DMS153 treated with DMSO at 0.1 percent for 48 hours (cell line): ENCODE results near the gene NUDT21.
"Not testable (repeated sequence)": the region's sequence is repeated elsewhere in the genome, so short reads cannot be mapped to it uniquely, and the experiment has no call there.

ENCODE experiments used
- DNase-seq: peaks from one replicate; lab custom pipeline; 2025; ENCODE audit not compliant: unreplicated experiment; lab: John Stamatoyannopoulos, UW

The NUDT21 gene

DNA sequence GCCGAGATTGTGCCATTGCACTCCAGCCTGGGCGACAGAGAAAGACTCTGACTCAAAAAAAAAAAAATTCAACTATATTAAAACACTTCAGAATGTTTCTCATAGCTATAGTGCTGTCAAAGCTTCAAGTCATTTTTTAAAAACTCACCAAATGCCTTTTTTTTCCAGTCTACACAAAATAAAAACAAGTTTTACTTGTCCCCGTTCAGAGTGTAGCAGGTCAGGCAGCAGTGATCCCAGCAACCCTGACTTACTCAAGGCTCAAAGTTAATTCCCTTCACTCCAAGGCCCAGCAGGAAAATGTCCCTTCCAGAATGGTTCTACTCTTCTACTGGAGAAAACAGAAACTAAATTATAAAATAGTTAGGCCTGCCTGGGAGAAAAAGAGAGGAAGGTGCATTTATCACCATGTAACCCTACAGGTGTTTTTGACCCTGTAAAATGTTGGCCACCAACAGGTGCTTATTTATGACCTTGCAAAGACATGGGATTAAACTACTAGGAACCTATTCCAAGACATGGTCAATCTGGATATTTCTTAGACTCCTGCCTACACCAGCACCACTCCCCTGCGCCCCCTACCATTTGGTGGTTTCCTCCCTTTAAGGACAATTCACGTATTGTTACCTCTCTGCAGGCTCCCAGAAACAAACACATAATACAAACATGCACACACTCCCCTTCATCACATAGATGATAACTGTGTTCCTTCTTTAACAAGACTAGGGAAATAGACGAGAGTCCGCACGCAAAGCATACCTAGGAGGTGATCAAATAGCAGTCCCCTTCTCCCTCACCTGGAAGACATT is 31.2 kb downstream of the NUDT21 start:
- DNase-seq: no peak

DNA sequence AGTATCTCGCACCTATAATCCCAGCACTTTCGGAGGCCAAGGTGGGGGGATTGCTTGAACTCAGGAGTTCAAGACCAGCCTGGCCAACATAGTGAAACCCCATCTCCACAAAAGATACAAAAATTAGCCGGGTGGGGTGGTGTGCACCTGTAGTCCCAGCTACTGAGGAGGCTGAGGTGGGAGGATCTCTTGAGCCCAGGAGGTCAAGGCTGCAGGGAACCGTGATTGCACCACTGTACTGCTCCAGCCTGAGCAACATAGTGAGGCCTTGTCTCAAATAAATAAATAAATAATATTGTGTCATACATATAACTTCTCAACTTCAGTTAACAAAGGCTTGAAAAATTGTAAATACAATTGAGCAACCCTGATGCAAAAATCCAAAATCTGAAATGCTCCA is 34.0 kb downstream of the NUDT21 start:
- no peak for DNase-seq

DNA sequence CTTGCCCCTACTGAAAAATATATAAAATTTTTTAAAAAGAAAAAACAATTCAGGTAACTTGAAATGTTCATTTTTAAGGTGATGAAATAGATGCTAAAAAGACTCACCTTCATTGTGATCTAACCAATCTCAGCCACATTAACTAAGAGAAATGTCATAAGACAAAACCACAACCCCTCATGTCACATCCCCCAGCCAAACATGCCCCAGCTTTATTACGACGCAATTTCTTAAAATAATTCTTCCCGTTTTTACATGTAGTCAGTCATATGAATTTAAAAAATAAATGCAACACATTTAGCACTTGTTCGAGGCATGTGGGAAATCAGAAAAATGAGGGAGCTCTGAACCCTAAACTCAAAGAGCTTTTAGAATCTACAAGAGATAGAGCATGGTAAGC is 35.3 kb downstream of the NUDT21 start:
- DNase-seq: no peak

DNA sequence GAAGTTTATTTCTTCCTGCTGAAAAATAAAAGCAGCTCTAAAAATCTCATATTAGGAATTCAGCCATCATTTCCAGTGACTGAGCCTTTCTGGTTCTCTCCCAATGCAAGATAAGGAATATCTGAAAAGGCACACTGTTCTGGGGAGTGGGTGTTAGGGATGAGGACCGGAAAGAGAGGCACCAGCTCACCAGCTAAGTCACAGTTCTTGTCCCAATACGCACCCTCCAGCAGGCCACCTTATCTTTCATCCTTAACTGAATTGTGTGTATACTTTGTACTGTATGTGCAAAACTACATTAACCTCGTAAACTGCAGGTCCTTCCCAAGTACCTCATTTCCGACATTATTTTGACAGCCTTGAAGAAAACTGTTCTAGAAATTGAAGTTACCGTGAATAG is 36.8 kb downstream of the NUDT21 start:
- DNase-seq: no peak

DNA sequence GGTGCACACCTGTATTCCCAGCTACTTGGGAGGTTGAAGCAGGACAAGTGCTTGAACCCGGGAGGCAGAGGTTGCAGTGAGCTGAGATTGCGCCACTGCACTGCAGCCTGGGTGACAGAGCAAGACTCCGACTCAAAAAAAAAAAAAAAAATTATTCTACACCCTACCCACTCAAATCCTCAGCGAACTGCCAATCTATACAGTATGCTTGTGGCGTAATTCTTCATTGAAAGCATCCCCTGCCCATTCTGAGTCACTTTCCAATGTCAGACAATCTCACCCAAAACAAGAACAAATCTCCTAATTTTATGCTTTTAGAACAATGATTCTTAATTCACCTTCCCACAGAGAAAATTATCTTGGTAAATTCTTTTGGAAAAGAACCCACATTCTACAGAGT is 37.8 kb downstream of the NUDT21 start:
- DNase-seq: no peak

DNA sequence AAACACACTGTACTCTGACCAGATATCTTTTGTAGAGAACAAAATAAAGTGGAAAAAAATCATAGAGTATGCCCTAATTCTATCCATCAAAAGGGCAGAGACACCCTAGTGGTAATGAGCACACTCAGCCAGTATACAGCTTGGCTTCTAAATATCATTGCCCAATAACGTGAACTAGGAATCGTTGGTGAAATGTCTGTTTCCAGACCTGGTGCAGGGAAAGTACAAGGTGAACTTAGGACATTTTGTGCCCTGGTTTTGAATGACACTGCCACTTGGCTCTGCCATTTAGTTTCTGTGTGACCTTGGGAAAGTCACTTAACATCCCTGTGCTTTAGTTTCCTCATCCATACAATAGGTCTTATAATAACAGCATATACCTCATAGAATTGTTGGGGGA is 39.5 kb downstream of the NUDT21 start:
- DNase-seq: no peak

DNA sequence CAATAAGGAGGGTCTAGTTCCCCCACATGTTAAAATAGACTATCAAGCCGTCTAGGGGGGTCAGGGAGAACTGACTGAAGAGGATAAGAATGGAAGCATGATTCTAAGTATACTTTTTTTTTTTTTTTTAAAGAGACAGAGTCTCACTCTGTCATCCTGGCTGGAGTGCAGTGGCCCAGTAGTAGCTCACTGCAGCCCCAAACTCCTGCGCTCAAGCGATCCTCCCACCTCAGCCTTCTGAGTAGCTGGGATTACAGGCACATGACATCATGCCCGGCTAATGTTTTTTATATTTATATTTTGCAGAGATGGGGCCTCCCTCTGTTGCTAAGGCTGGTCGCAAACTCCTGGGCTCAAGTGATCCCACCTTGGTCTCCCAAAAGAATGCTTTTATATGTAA is 40.0 kb downstream of the NUDT21 start:
- DNase-seq: no peak

DNA sequence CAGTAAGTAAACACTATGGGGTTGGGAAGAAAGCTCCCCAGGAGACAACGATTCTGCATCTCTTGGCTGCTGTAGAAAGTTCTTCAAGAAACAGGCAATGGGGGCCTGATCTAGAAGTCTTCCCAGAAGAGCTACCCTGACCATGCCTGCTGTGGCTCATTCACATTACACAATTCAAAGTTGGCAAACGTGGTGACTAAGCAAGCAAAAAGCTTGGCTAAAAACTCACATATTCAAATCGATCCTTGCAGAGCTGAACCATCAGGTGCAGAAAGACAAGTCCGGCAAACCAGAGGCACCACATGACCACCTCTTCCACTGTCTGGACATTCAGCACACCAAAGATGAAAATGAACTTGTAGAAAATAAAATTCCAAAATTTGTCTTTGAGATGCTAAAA is 41.9 kb downstream of the NUDT21 start:
- no peak for DNase-seq

DNA sequence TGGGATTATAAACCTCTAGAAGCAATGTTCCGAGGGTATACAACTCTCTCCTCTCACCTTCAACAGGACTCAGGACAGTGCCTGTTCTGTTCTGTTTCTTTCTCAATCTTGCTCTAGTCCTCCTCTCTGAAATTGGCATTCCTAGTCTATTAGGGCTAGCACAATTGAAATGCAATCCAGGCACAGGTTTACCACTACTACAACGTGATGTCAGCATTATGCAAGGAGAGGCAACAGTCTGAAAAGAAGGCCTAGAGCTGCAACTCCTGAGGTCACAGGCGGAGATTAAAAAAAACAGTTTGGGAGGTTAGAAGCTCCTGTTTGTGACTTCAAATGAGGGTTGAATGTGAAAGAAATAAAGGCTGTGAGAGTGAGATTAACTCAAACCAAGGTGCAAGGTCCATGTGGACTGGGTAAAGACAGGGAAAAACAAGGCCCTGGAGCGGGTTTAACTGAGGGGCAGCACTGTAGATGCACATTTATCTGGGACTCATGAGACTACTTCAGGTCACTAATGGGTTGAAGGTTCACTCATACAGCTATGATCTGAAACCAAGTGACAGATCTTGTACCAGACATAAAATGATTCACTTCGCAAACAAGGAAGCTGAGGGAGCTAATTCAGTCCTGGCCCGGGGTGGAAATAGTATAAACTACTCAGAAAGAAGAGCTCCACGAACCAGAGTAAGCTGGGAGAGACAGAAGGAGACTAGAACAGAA is 42.6 kb downstream of the NUDT21 start:
- no peak for DNase-seq

DNA sequence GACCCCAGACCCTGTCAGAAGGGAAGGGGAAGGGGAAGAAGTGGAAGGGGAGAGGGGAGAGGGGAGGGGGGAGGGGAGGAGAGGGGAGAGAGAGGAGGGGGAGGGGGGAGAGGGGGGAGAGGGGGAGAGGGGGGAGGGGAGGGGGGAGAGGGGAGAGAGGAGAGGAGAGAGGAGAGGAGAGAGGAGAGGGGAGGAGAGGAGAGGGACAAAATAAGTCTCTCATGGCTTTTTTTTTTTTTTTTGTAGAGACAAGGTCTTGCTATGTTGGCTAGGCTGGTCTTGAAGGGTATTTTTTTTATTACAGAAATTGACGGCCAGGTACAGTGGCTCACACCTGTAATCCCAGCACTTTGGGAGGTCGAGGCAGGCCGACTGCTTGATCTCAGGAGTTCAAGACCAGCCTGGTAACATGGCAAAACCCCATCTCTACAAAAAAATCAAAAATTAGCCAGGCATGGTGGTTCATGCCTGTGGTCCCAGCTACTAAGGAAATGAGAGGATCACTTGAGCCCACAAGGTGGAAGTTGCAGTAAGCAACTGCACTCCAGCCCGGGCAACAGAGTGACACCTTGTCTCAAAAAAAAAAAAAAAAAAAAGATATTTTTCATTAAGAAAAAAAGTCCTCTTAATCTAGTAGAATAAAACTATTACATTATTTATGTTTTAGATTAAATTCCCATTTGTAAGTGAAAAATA is 45.0 kb downstream of the NUDT21 start:
- DNase-seq: no peak

DNA sequence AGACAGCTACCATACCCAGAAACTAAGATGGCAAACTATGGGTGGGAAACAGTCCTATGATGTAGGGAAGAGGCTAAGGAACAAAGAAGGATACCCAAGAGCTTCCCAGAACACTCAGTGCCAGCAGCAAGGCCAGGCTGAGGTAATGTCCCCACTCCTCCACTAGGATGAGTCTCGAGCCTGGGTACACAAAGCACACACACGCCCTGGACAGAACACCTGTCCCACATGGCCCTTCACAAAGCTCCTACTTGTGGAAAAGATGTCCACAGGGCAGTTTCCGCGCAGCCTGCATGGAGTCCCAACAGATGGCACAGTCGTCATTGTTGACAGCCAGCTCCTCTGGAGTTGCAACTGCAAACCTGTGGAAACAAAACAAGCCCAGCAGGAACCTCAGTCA is 49.6 kb downstream of the NUDT21 start:
- no peak for DNase-seq

DNA sequence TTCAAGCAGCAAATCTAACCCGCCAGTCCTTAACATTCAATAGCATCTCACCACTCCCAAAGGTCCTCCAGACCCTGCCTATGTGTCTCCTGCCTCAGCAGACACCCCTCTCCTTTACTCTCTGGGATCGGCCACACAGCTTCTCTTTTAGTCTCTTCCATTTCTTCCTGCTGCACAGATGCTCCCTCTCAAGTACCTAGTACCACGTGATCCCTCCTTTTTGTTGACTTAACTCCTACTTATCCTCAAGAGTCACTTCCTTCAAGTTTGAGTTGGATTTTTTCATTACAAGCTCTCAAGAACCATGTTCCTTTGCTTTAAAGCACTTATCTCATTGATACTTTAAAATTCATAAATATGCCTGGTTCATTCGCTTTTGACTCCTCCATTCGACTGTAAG is 50.7 kb downstream of the NUDT21 start:
- no peak for DNase-seq

DNA sequence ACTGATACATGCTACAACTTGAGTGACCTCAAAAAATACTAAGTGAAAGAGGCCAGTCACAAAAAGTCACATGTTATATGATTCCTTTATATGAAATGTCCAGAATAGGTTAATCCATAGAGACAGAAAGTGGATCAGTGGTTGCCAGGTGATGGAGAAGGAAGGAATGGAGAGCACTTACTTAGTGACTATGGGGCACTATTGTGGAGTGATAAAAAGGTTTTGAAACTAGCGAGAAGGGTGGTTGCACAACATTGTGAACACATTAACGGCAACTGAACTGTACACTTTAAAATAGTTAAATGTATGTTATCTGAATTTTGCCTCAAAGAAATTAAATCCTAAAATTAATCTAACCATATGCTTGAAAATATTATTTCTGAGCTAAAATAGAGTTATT is 51.6 kb downstream of the NUDT21 start:
- DNase-seq: no peak

DNA sequence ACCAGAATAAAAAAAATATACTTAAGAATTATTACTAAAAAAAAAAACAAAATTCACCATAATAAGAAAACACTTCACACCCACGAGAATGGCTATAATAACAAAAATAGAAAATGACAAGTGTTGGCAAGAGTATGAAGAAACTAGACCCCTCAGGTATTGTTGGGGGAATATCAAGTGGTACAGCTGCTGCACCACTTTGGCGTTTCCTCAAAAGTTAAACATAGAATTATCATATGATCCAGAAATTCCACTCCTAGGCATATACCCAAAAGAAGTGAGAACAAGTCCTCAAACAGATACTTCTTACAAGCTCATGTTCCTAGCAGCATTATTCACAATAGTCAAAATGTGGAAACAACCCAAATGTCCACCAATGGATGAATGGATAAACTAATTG is 52.1 kb downstream of the NUDT21 start:
- DNase-seq: no peak

DNA sequence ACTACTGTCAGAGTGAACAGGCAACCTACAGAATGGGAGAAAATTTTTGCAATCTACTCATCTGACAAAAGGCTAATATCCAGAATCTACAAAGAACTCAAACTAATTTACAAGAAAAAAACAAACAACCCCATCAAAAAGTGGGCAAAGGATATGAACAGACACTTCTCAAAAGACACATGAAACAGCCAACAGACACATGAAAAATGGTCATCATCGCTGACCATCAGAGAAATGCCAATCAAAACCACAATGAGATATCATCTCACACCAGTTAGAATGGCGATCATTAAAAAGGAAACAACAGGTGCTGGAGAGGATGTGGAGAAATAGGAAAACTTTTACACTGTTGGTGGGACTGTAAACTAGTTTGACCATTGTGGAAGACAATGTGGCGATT is 54.4 kb downstream of the NUDT21 start:
- DNase-seq: not testable (repeated sequence)

DNA sequence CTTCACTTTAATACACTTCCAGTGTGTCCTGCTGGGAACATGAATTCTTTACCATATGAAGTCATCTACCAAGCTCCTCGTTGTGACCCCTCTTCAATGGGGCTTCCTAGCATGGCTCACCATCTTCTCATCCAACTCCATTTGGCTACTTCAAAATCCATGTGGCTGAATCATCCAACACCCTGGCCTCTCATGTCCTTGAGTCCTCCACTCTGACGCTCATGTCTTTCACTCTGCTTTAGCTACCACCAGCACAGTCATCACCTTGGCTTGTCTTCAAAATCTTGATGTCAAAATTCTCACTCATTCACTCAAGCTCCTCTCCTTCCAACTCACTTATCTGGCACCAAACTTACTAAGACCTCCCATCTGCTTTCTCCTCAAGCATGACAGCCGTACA is 61.6 kb downstream of the NUDT21 start:
- no peak for DNase-seq

DNA sequence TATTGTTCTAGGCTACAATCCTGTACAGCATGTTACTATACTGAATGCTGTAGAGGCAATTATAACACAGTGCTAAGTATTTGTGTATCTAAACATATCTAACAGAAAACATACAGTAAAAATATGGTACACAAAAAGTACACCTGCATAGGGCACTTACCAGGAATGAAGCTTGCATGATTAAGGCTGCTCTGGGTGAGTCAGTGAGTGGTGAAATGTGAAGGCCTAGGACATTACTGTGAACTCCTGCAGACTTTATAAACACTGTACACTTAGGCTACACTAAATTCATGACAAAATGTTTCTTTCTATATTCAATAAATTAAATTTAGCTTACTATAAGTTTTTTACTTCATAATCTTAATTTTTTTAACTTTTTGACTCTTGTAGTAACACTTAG is 62.9 kb downstream of the NUDT21 start:
- no peak for DNase-seq

DNA sequence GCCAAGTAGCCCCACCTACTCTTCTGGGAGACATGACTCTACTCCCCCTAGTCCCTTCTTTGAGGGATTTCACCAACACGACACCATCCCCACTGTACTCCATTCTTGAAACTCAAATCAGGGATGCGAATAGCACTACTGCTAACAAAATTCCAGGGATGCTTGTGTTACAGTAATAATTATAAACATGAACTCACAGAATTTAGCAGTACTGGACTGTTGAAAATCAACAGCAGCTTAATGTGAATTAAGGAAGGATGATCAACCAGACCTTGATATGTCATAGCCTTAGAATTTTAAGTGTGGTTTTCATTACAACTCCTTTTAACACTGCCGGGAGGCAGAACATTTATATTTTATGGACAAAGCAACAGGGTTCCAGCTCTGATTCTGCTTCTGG is 63.7 kb downstream of the NUDT21 start:
- DNase-seq: no peak

DNA sequence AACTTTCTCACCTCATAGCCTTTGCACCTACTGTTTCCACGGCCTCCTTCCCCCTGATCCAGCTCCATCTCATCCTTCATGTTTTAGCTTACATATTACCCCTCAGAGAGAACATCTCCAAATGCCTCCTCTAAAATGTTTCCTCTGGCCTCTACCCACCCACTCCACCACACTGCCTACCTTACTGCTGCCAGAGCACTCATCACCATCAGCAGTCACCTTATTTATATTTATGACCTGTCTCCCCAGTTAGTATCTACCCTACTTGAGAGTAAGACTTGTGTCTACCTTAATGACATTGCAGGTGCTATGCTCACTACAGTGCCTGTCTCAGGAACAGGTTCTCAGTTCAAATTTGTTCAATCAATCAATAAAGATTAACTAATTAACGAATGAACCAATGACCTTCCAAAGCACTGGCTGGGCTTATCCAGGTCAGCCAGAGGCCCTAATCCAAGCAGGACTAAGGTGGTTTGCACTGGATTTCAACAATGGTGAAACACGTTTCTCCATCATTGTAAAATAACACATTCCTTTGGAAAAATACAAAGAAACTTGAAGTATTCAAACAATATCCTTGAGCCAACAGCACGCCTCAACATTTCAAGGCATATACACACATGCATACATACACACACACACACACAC is 66.9 kb downstream of the NUDT21 start:
- DNase-seq: no peak

DNA sequence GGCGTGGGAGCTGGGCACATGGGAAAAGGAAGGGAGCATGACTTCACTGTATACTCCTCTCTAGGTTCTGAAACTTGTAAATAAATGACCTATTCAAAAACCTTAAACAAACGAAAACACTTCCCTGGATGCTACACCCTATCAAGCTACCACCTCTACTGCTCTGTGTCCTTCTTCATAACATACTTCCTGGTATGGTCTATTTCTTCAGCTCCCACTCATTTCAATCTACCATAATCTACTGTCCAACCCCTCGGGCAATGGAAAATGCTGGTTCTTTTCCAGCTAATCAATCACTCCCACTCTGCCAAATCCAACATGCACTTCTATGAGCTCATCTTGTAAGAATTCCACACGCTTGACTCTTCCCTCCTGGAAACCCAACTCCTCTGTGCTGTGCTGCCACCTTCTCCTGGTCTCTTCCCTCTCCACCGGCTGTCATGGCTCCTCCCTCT is 68.2 kb downstream of the NUDT21 start:
- no peak for DNase-seq

DNA sequence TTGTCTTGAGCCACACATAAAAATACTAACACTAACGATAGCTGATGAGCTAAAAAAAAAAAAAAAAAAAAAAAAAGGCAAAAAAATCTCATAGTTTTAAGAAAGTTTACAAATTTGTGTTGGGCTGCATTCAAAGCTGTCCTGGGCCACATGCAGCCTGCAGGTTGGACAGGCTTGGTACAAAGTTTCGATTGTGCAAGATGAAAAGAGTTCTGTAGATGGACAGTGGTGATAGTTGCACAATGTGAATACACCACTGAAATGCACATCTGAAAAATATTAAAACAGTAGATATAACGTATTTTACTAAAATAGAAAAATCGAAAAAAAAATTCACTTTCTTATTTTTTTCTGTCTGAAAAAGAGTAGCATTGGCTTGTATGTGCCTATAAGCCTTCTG is 68.7 kb downstream of the NUDT21 start:
- DNase-seq: no peak
